Trophoblast cell (in vitro differentiated cells and primary cell): ENCODE measurements around the gene FASN.

Experiments
- DNase-seq, 2 donors: peaks; one replicate each; pipeline ENCODE4 v3.0.0-alpha.2; 2016
- H2AFZ ChIP-seq: 2 replicates; pipeline ENCODE4 v1.6.1; 2013; ENCODE audit warnings: low read length, moderate library complexity, mild to moderate bottlenecking; ENCODE audit not compliant: insufficient read depth, poor library complexity
- H2AK5ac ChIP-seq: 2 replicates; pipeline ENCODE4 v1.6.1; 2013; ENCODE audit warnings: mild to moderate bottlenecking, low read length
- H2BK120ac ChIP-seq: 2 replicates; pipeline ENCODE4 v1.6.1; 2013; ENCODE audit warnings: low read length, mild to moderate bottlenecking, moderate library complexity; ENCODE audit not compliant: insufficient read depth, poor library complexity
- H2BK12ac ChIP-seq: 2 replicates; pipeline ENCODE4 v1.6.1; 2013; ENCODE audit warnings: mild to moderate bottlenecking, low read length, moderate library complexity
- H2BK5ac ChIP-seq: 2 replicates; pipeline ENCODE4 v1.6.1; 2013; ENCODE audit warnings: low read length, low read depth, moderate library complexity, mild to moderate bottlenecking; ENCODE audit not compliant: poor library complexity
- H3K14ac ChIP-seq: 2 replicates; pipeline ENCODE4 v1.6.1; 2013; ENCODE audit warnings: mild to moderate bottlenecking, low read length
- H3K18ac ChIP-seq: 2 replicates; pipeline ENCODE4 v1.6.1; 2013; ENCODE audit warnings: mild to moderate bottlenecking, low read length
- H3K23ac ChIP-seq: 2 replicates; pipeline ENCODE4 v1.6.1; 2013; ENCODE audit warnings: low read length
- H3K27ac ChIP-seq: 2 replicates; pipeline ENCODE4 v1.5.1; 2013; ENCODE audit warnings: low read depth, mild to moderate bottlenecking, inconsistent platforms, low read length, moderate library complexity
- H3K27me3 ChIP-seq: 2 replicates; pipeline ENCODE4 v1.6.1; 2013; ENCODE audit warnings: inconsistent platforms, mild to moderate bottlenecking, low read length, moderate library complexity; ENCODE audit not compliant: insufficient read depth
- H3K36me3 ChIP-seq, 2 experiments: 1 replicate in 1 of 2; 2 replicates in 1 of 2; pipeline ENCODE4 v1.6.1; 2013; ENCODE audit warnings: low read length in 2 of 2, mild to moderate bottlenecking in 2 of 2, moderate library complexity in 1 of 2; ENCODE audit not compliant: insufficient read depth in 2 of 2, control insufficient read depth in 1 of 2
- H3K4ac ChIP-seq: 2 replicates; pipeline ENCODE4 v1.6.1; 2013; ENCODE audit warnings: low read depth, mild to moderate bottlenecking, low read length, moderate library complexity
- H3K4me1 ChIP-seq, 2 experiments: 1 replicate in 1 of 2; 2 replicates in 1 of 2; pipeline ENCODE4 v1.6.1; 2013; ENCODE audit warnings: low read length in 2 of 2, mild to moderate bottlenecking in 2 of 2, moderate library complexity in 1 of 2; ENCODE audit not compliant: insufficient read depth in 2 of 2, control insufficient read depth in 1 of 2
- H3K4me2 ChIP-seq: 2 replicates; pipeline ENCODE4 v1.6.1; 2013; ENCODE audit warnings: inconsistent platforms, mild to moderate bottlenecking, low read length, moderate library complexity
- H3K4me3 ChIP-seq: 2 replicates; pipeline ENCODE4 v1.5.1; 2013; ENCODE audit warnings: mild to moderate bottlenecking, low read depth, low read length, inconsistent platforms
- H3K79me1 ChIP-seq: one replicate; pipeline ENCODE4 v1.6.1; 2013; ENCODE audit warnings: low read length
- H3K79me2 ChIP-seq: 2 replicates; pipeline ENCODE4 v1.6.1; 2013; ENCODE audit warnings: low read length, mild to moderate bottlenecking; ENCODE audit not compliant: control insufficient read depth, insufficient read depth, poor library complexity
- H3K9ac ChIP-seq: 2 replicates; pipeline ENCODE4 v1.6.1; 2013; ENCODE audit warnings: mild to moderate bottlenecking, low read length
- H3K9me3 ChIP-seq: 2 replicates; pipeline ENCODE4 v1.6.1; 2013; ENCODE audit warnings: low read depth, mild to moderate bottlenecking, control low read depth, inconsistent platforms, low read length; ENCODE audit not compliant: insufficient read depth
- H4K12ac ChIP-seq: 2 replicates; pipeline ENCODE4 v1.6.1; 2013; ENCODE audit warnings: low read depth, mild to moderate bottlenecking, low read length, moderate library complexity
- H4K8ac ChIP-seq: 2 replicates; pipeline ENCODE4 v1.6.1; 2013; ENCODE audit warnings: low read depth, mild to moderate bottlenecking, low read length, moderate library complexity
- H4K91ac ChIP-seq: one replicate; pipeline ENCODE4 v1.6.1; 2013; ENCODE audit warnings: low read depth, mild to moderate bottlenecking, low read length, moderate library complexity
- WGBS: extraction: QIAGEN DNeasy Blood & Tissue Kit; methylation state at CpG from one replicate; pipeline ENCODE4 v1.1.7; 2013; ENCODE audit warnings: missing lambda C conversion rate; ENCODE audit not compliant: insufficient read length, insufficient coverage; ENCODE audit errors: extremely low coverage; 5-methylcytosine and 5-hydroxymethylcytosine counted together

FASN gene

GRCh38 chr17:82058855-82059249, 39.2 kb downstream of the FASN start:
- H3K79me1 ChIP-seq, result no peaks in the 10 kb centered on the region
- no peak overlapping the region for H2AFZ ChIP-seq
- no peak overlapping the region for H3K4me3 ChIP-seq
- H3K18ac ChIP-seq, result no peak overlapping the region
- H3K79me2 ChIP-seq, result no peaks in the 10 kb centered on the region
- no peak overlapping the region for H3K9ac ChIP-seq
- no peak overlapping the region for H2BK120ac ChIP-seq
- H3K4me1 ChIP-seq, result no peaks in the 10 kb centered on the region
- DNase-seq, result no peak
- no peak overlapping the region for H4K12ac ChIP-seq
- no peak overlapping the region for H3K4me2 ChIP-seq
- peaks cover 2% of the 10 kb centered on the region for H3K9me3 ChIP-seq
- H2AK5ac ChIP-seq, result no peak overlapping the region
- no CpG with 5 or more reads among the region's 10 CpGs for WGBS
- H4K91ac ChIP-seq, result no peak overlapping the region
- H3K36me3 ChIP-seq, result peaks cover 92 to 93% of the 10 kb centered on the region in 2 experiments
- no peak overlapping the region for H2BK5ac ChIP-seq
- H3K4ac ChIP-seq, result no peak overlapping the region
- H3K27ac ChIP-seq, result no peak overlapping the region
- H2BK12ac ChIP-seq, result no peak overlapping the region
- no peak overlapping the region for H3K23ac ChIP-seq
- no peaks in the 10 kb centered on the region for H3K27me3 ChIP-seq
- H4K8ac ChIP-seq, result no peak overlapping the region
- H3K14ac ChIP-seq, result no peak overlapping the region

GRCh38 chr17:82058230-82058854, 39.7 kb downstream of the FASN start:
- Histone ChIP-seq H3K23ac (no peak overlapping the region), H2BK12ac (no peak overlapping the region), H3K4me1 (no peaks in the 10 kb centered on the region), H4K12ac (no peak overlapping the region), H3K9ac (no peak overlapping the region), H2BK120ac (no peak overlapping the region), H3K36me3 (peaks cover 92 to 94% of the 10 kb centered on the region in 2 experiments), H3K79me2 (no peaks in the 10 kb centered on the region), H4K8ac (no peak overlapping the region), H2AFZ (no peak overlapping the region), H2BK5ac (no peak overlapping the region), H3K4me2 (no peak overlapping the region), H3K18ac (no peak overlapping the region), H3K4me3 (no peak overlapping the region), H3K4ac (no peak overlapping the region), H4K91ac (no peak overlapping the region), H3K14ac (no peak overlapping the region), H3K79me1 (no peaks in the 10 kb centered on the region), H3K27ac (no peak overlapping the region), H2AK5ac (no peak overlapping the region), H3K9me3 (peaks cover 2% of the 10 kb centered on the region), H3K27me3 (no peaks in the 10 kb centered on the region)
- WGBS, result no CpG with 5 or more reads among the region's 17 CpGs
- no peak for DNase-seq

GRCh38 chr17:82056729-82057621, 41.1 kb downstream of the FASN start:
- H2BK12ac ChIP-seq, result no peak overlapping the region
- no peak overlapping the region for H3K4me3 ChIP-seq
- no peak overlapping the region for H3K9ac ChIP-seq
- no peak overlapping the region for H3K14ac ChIP-seq
- H3K18ac ChIP-seq, result no peak overlapping the region
- H3K79me1 ChIP-seq, result no peaks in the 10 kb centered on the region
- H3K4ac ChIP-seq, result no peak overlapping the region
- H2BK120ac ChIP-seq, result no peak overlapping the region
- no peaks in the 10 kb centered on the region for H3K27me3 ChIP-seq
- no peak overlapping the region for H3K27ac ChIP-seq
- peaks cover 2% of the 10 kb centered on the region for H3K9me3 ChIP-seq
- peaks cover 6 to 7% of the 10 kb centered on the region in 2 experiments for H3K4me1 ChIP-seq
- no peak overlapping the region for H2BK5ac ChIP-seq
- no peak overlapping the region for H2AK5ac ChIP-seq
- no peak for DNase-seq
- no peak overlapping the region for H4K91ac ChIP-seq
- peaks cover 82 to 85% of the 10 kb centered on the region in 2 experiments for H3K36me3 ChIP-seq
- no peak overlapping the region for H4K12ac ChIP-seq
- H3K23ac ChIP-seq, result no peak overlapping the region
- no peak overlapping the region for H2AFZ ChIP-seq
- no peak overlapping the region for H3K4me2 ChIP-seq
- H4K8ac ChIP-seq, result no peak overlapping the region
- WGBS, result no CpG with 5 or more reads among the region's 29 CpGs
- peaks cover 6% of the 10 kb centered on the region for H3K79me2 ChIP-seq

DNA sequence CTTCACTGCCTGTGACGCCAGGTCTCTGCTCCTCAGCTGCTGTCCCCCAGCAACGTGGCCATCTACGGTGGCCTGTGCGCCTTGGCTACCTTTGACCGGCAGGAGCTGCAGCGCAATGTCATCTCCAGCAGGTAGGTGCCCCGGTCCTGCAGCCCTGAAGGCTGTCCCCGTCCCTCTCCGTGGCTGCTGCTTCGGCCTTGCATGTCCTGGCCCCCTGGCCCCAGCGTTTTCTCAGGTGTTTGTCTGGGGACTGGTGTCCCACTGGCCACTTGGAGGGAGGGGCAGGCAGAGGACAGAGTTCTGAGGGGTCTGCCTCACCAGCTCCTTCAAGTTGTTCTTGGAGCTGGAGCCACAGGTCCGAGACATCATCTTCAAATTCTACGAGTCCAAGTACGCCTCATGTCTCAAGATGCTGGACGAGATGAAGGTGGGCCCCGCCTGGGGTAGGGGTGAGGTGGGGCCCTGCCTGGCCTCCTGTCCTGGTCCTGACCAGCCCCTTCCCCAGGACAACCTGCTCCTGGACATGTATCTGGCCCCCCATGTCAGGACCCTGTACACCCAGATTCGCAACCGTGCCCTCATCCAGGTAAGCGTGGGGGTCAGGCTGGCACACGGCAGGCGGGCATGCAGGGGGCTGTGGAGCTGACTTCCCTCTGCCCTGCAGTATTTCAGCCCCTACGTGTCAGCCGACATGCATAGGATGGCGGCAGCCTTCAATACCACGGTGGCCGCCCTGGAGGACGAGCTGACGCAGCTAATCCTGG, 41.9 kb downstream of the FASN start:
- no peak for DNase-seq
- Histone ChIP-seq H3K18ac (no peak overlapping the region), H3K36me3 (peaks cover 76 to 78% of the 10 kb centered on the region in 2 experiments), H2BK120ac (no peak overlapping the region), H2AK5ac (no peak overlapping the region), H2AFZ (no peak overlapping the region), H3K27ac (no peak overlapping the region), H3K4me3 (no peak overlapping the region), H3K4me1 (peaks cover 6 to 7% of the 10 kb centered on the region in 2 experiments), H2BK5ac (no peak overlapping the region), H4K12ac (no peak overlapping the region), H3K23ac (no peak overlapping the region), H4K91ac (no peak overlapping the region), H3K14ac (no peak overlapping the region), H3K4ac (no peak overlapping the region), H4K8ac (no peak overlapping the region), H3K79me2 (peaks cover 6% of the 10 kb centered on the region), H3K79me1 (peaks cover under 1% of the 10 kb centered on the region), H3K9me3 (peaks cover 2% of the 10 kb centered on the region), H3K9ac (no peak overlapping the region), H3K4me2 (no peak overlapping the region), H3K27me3 (no peaks in the 10 kb centered on the region), H2BK12ac (no peak overlapping the region)
- WGBS, result no CpG with 5 or more reads among the region's 28 CpGs
